Trophoblast cell (in vitro differentiated cells and primary cell): ENCODE results near the gene CELA2B.

Experiments
- DNase-seq, 2 donors: peaks; one replicate each; pipeline ENCODE4 v3.0.0-alpha.2; 2016
- H2AFZ ChIP-seq: 2 replicates; pipeline ENCODE4 v1.6.1; 2013; ENCODE audit warnings: low read length, moderate library complexity, mild to moderate bottlenecking; ENCODE audit not compliant: insufficient read depth, poor library complexity
- H2AK5ac ChIP-seq: 2 replicates; pipeline ENCODE4 v1.6.1; 2013; ENCODE audit warnings: mild to moderate bottlenecking, low read length
- H2BK120ac ChIP-seq: 2 replicates; pipeline ENCODE4 v1.6.1; 2013; ENCODE audit warnings: low read length, mild to moderate bottlenecking, moderate library complexity; ENCODE audit not compliant: insufficient read depth, poor library complexity
- H2BK12ac ChIP-seq: 2 replicates; pipeline ENCODE4 v1.6.1; 2013; ENCODE audit warnings: mild to moderate bottlenecking, low read length, moderate library complexity
- H2BK5ac ChIP-seq: 2 replicates; pipeline ENCODE4 v1.6.1; 2013; ENCODE audit warnings: low read length, low read depth, moderate library complexity, mild to moderate bottlenecking; ENCODE audit not compliant: poor library complexity
- H3K14ac ChIP-seq: 2 replicates; pipeline ENCODE4 v1.6.1; 2013; ENCODE audit warnings: mild to moderate bottlenecking, low read length
- H3K18ac ChIP-seq: 2 replicates; pipeline ENCODE4 v1.6.1; 2013; ENCODE audit warnings: mild to moderate bottlenecking, low read length
- H3K23ac ChIP-seq: 2 replicates; pipeline ENCODE4 v1.6.1; 2013; ENCODE audit warnings: low read length
- H3K27ac ChIP-seq: 2 replicates; pipeline ENCODE4 v1.5.1; 2013; ENCODE audit warnings: low read depth, mild to moderate bottlenecking, inconsistent platforms, low read length, moderate library complexity
- H3K27me3 ChIP-seq: 2 replicates; pipeline ENCODE4 v1.6.1; 2013; ENCODE audit warnings: inconsistent platforms, mild to moderate bottlenecking, low read length, moderate library complexity; ENCODE audit not compliant: insufficient read depth
- H3K36me3 ChIP-seq, 2 experiments: 1 replicate in 1 of 2; 2 replicates in 1 of 2; pipeline ENCODE4 v1.6.1; 2013; ENCODE audit warnings: low read length in 2 of 2, mild to moderate bottlenecking in 2 of 2, moderate library complexity in 1 of 2; ENCODE audit not compliant: insufficient read depth in 2 of 2, control insufficient read depth in 1 of 2
- H3K4ac ChIP-seq: 2 replicates; pipeline ENCODE4 v1.6.1; 2013; ENCODE audit warnings: low read depth, mild to moderate bottlenecking, low read length, moderate library complexity
- H3K4me1 ChIP-seq, 2 experiments: 1 replicate in 1 of 2; 2 replicates in 1 of 2; pipeline ENCODE4 v1.6.1; 2013; ENCODE audit warnings: low read length in 2 of 2, mild to moderate bottlenecking in 2 of 2, moderate library complexity in 1 of 2; ENCODE audit not compliant: insufficient read depth in 2 of 2, control insufficient read depth in 1 of 2
- H3K4me2 ChIP-seq: 2 replicates; pipeline ENCODE4 v1.6.1; 2013; ENCODE audit warnings: inconsistent platforms, mild to moderate bottlenecking, low read length, moderate library complexity
- H3K4me3 ChIP-seq: 2 replicates; pipeline ENCODE4 v1.5.1; 2013; ENCODE audit warnings: mild to moderate bottlenecking, low read depth, low read length, inconsistent platforms
- H3K79me1 ChIP-seq: one replicate; pipeline ENCODE4 v1.6.1; 2013; ENCODE audit warnings: low read length
- H3K79me2 ChIP-seq: 2 replicates; pipeline ENCODE4 v1.6.1; 2013; ENCODE audit warnings: low read length, mild to moderate bottlenecking; ENCODE audit not compliant: control insufficient read depth, insufficient read depth, poor library complexity
- H3K9ac ChIP-seq: 2 replicates; pipeline ENCODE4 v1.6.1; 2013; ENCODE audit warnings: mild to moderate bottlenecking, low read length
- H3K9me3 ChIP-seq: 2 replicates; pipeline ENCODE4 v1.6.1; 2013; ENCODE audit warnings: low read depth, mild to moderate bottlenecking, control low read depth, inconsistent platforms, low read length; ENCODE audit not compliant: insufficient read depth
- H4K12ac ChIP-seq: 2 replicates; pipeline ENCODE4 v1.6.1; 2013; ENCODE audit warnings: low read depth, mild to moderate bottlenecking, low read length, moderate library complexity
- H4K8ac ChIP-seq: 2 replicates; pipeline ENCODE4 v1.6.1; 2013; ENCODE audit warnings: low read depth, mild to moderate bottlenecking, low read length, moderate library complexity
- H4K91ac ChIP-seq: one replicate; pipeline ENCODE4 v1.6.1; 2013; ENCODE audit warnings: low read depth, mild to moderate bottlenecking, low read length, moderate library complexity
- WGBS: extraction: QIAGEN DNeasy Blood & Tissue Kit; methylation state at CpG from one replicate; pipeline ENCODE4 v1.1.7; 2013; ENCODE audit warnings: missing lambda C conversion rate; ENCODE audit not compliant: insufficient read length, insufficient coverage; ENCODE audit errors: extremely low coverage; 5-methylcytosine and 5-hydroxymethylcytosine counted together

Gene CELA2B

GRCh38 chr1:15540186-15540585, 64.3 kb downstream of the CELA2B start:
- no peaks in the 10 kb centered on the region for H3K9me3 ChIP-seq
- H3K27ac ChIP-seq, result no peak overlapping the region
- H2AFZ ChIP-seq, result no peak overlapping the region
- H4K12ac ChIP-seq, result no peak overlapping the region
- no peak overlapping the region for H3K4ac ChIP-seq
- no peak overlapping the region for H4K91ac ChIP-seq
- H3K4me1 ChIP-seq, result peaks cover 0 to 3% of the 10 kb centered on the region in 2 experiments
- H3K79me2 ChIP-seq, result no peaks in the 10 kb centered on the region
- H3K4me3 ChIP-seq, result no peak overlapping the region
- H4K8ac ChIP-seq, result no peak overlapping the region
- no CpG with 5 or more reads among the region's 8 CpGs for WGBS
- no peak overlapping the region for H3K23ac ChIP-seq
- no peak overlapping the region for H3K4me2 ChIP-seq
- no peaks in the 10 kb centered on the region for H3K27me3 ChIP-seq
- H3K9ac ChIP-seq, result no peak overlapping the region
- peaks cover 22 to 38% of the 10 kb centered on the region in 2 experiments for H3K36me3 ChIP-seq
- no peak overlapping the region for H3K18ac ChIP-seq
- no peak overlapping the region for H2BK120ac ChIP-seq
- no peak overlapping the region for H2BK5ac ChIP-seq
- H2BK12ac ChIP-seq, result no peak overlapping the region
- no peak overlapping the region for H3K14ac ChIP-seq
- H3K79me1 ChIP-seq, result no peaks in the 10 kb centered on the region
- no peak for DNase-seq
- no peak overlapping the region for H2AK5ac ChIP-seq
